Smooth muscle cell (in vitro differentiated cells): Measurements from ENCODE around the gene PHACTR3. TPM values are rescaled to one million over a fixed set of nuclear protein-coding genes. Genes with fewer than 3 reads are reported as not detected.

Experiments
- DNase-seq: peaks from one replicate; lab custom pipeline; 2025; ENCODE audit not compliant: unreplicated experiment; lab: John Stamatoyannopoulos, UW
- H2AFZ ChIP-seq: fragments of 200-600 bp; sonication (generic); 2 replicates; pipeline ENCODE4 v1.6.0; 2016; ENCODE audit warnings: antibody characterized with exemption, low read depth, mild to moderate bottlenecking
- H3F3A ChIP-seq: fragments of 200-600 bp; sonication (generic); 2 replicates; pipeline ENCODE4 v1.6.0; 2017; ENCODE audit warnings: antibody characterized with exemption, low read depth
- H3K27ac ChIP-seq: fragments of 200-600 bp; sonication (generic); 2 replicates; pipeline ENCODE4 v1.5.1; 2016; ENCODE audit warnings: low read depth, mild to moderate bottlenecking
- H3K27me3 ChIP-seq: fragments of 200-600 bp; sonication (generic); 2 replicates; pipeline ENCODE4 v1.6.1; 2016; ENCODE audit warnings: low read depth, mild to moderate bottlenecking
- H3K36me3 ChIP-seq: fragments of 200-600 bp; sonication (generic); 2 replicates; pipeline ENCODE4 v1.5.1; 2016; ENCODE audit warnings: low read depth
- H3K4me1 ChIP-seq: fragments of 200-600 bp; sonication (generic); 2 replicates; pipeline ENCODE4 v1.5.1; 2016; ENCODE audit warnings: low read depth
- H3K4me2 ChIP-seq: fragments of 200-600 bp; sonication (generic); 2 replicates; pipeline ENCODE4 v1.6.0; 2016; ENCODE audit warnings: mild to moderate bottlenecking
- H3K4me3 ChIP-seq: fragments of 200-600 bp; sonication (generic); 2 replicates; pipeline ENCODE4 v1.5.1; 2016; ENCODE audit warnings: mild to moderate bottlenecking
- H3K79me2 ChIP-seq: fragments of 200-600 bp; sonication (generic); 2 replicates; pipeline ENCODE4 v1.6.0; 2016; ENCODE audit warnings: low read depth, mild to moderate bottlenecking
- H3K9ac ChIP-seq: fragments of 200-600 bp; sonication (generic); 2 replicates; pipeline ENCODE4 v1.6.0; 2016; ENCODE audit warnings: low read depth
- H3K9me3 ChIP-seq: fragments of 200-600 bp; sonication (generic); replicated peaks from 2 replicates; pipeline ENCODE4 v1.5.1; 2016; ENCODE audit warnings: low read depth
- H4K20me1 ChIP-seq: fragments of 200-600 bp; sonication (generic); 2 replicates; pipeline ENCODE4 v1.6.0; 2016; ENCODE audit warnings: low read depth
- WGBS: methylation state at CpG from one replicate; pipeline ENCODE4 v1.1.7; 2016; ENCODE audit warnings: low lambda C conversion rate; 5-methylcytosine and 5-hydroxymethylcytosine counted together
- polyA plus RNA-seq: library from polyadenylated mRNA; unstranded; fragments of >200 nt; fragmentation: Nextera tagmentation; extraction: Ambion mirVana; gene quantifications from 2 replicates; pipeline ENCODE4 v1.2.1, GENCODE V29; 2016
- total RNA-seq: library from RNA; depleted of rRNA; stranded (reverse); fragments of >200 nt; gene quantifications from 2 replicates; pipeline ENCODE4 v1.2.3, GENCODE V29; 2014
- TF ChIP-seq, protein P1 (sequence below): fragments of 200-600 bp; sonication (generic); IDR thresholded peaks from 2 replicates; pipeline ENCODE4 v1.5.1; 2017; ENCODE audit warnings: borderline replicate concordance, mild to moderate bottlenecking, antibody characterized with exemption; ENCODE audit not compliant: insufficient read depth, poor library complexity, severe bottlenecking

The PHACTR3 gene
- total and polyA plus RNA-seq, 2 experiments from 2014 or later: 0.76 to 2.6 TPM

- H3K4me2 ChIP-seq: no peak overlapping the region
- H3K36me3 ChIP-seq: no peaks in the 10 kb centered on the region
- H3K4me3 ChIP-seq: no peak overlapping the region
- H4K20me1 ChIP-seq: no peaks in the 10 kb centered on the region
- TF ChIP-seq, protein P1, sequence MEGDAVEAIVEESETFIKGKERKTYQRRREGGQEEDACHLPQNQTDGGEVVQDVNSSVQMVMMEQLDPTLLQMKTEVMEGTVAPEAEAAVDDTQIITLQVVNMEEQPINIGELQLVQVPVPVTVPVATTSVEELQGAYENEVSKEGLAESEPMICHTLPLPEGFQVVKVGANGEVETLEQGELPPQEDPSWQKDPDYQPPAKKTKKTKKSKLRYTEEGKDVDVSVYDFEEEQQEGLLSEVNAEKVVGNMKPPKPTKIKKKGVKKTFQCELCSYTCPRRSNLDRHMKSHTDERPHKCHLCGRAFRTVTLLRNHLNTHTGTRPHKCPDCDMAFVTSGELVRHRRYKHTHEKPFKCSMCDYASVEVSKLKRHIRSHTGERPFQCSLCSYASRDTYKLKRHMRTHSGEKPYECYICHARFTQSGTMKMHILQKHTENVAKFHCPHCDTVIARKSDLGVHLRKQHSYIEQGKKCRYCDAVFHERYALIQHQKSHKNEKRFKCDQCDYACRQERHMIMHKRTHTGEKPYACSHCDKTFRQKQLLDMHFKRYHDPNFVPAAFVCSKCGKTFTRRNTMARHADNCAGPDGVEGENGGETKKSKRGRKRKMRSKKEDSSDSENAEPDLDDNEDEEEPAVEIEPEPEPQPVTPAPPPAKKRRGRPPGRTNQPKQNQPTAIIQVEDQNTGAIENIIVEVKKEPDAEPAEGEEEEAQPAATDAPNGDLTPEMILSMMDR: no peak
- H3K27me3 ChIP-seq: no peaks in the 10 kb centered on the region
- no peak for DNase-seq
- peaks cover 3% of the 10 kb centered on the region for H3K4me1 ChIP-seq
- H3K9ac ChIP-seq: no peak overlapping the region
- H3F3A ChIP-seq: no peaks in the 10 kb centered on the region
- no peaks in the 10 kb centered on the region for H3K79me2 ChIP-seq
- 86% methylated on average over 4 of the region's 4 CpGs for WGBS
- H2AFZ ChIP-seq: no peak overlapping the region
- no peak overlapping the region for H3K27ac ChIP-seq
- no peaks in the 10 kb centered on the region for H3K9me3 ChIP-seq
These were observed 257.1 kb downstream of the PHACTR3 start for GRCh38 chr20:59861401-59861800.

GRCh38 chr20:59863058-59863457, 258.7 kb downstream of the PHACTR3 start:
- no peaks in the 10 kb centered on the region for H3K9me3 ChIP-seq

GRCh38 chr20:59864726-59865125, 260.4 kb downstream of the PHACTR3 start:
- Histone ChIP-seq H3K9ac (no peak overlapping the region), H3K27me3 (peaks cover 10% of the 10 kb centered on the region), H3F3A (no peaks in the 10 kb centered on the region), H3K4me1 (peaks cover 3% of the 10 kb centered on the region), H3K27ac (no peak overlapping the region), H3K79me2 (no peaks in the 10 kb centered on the region), H3K36me3 (no peaks in the 10 kb centered on the region), H3K4me3 (no peak overlapping the region), H3K9me3 (no peaks in the 10 kb centered on the region), H3K4me2 (no peak overlapping the region), H4K20me1 (no peaks in the 10 kb centered on the region), H2AFZ (no peak overlapping the region)
- DNase-seq: no peak
- TF ChIP-seq, protein P1: no peak
- WGBS: 62% methylated on average over 1 of the region's 1 CpG

More at GRCh38 chr20:59863058-59863457, 258.7 kb downstream of the PHACTR3 start:
- H3K36me3 ChIP-seq: no peaks in the 10 kb centered on the region
- no peaks in the 10 kb centered on the region for H3K79me2 ChIP-seq
- peaks cover 3% of the 10 kb centered on the region for H3K4me1 ChIP-seq
- 87% methylated on average over 3 of the region's 3 CpGs for WGBS
- DNase-seq: no peak
- peaks cover 4% of the 10 kb centered on the region for H3K27me3 ChIP-seq
- no peak overlapping the region for H3K4me2 ChIP-seq
- H3K27ac ChIP-seq: no peak overlapping the region
- no peaks in the 10 kb centered on the region for H4K20me1 ChIP-seq
- TF ChIP-seq, protein P1: no peak
- no peaks in the 10 kb centered on the region for H3F3A ChIP-seq
- H2AFZ ChIP-seq: no peak overlapping the region
- no peak overlapping the region for H3K4me3 ChIP-seq
- no peak overlapping the region for H3K9ac ChIP-seq

GRCh38 chr20:59866338-59866737, 262.0 kb downstream of the PHACTR3 start:
- Histone ChIP-seq H3K4me1 (peaks cover 3% of the 10 kb centered on the region), H3K27ac (no peak overlapping the region), H3K9ac (no peak overlapping the region), H3K4me2 (no peak overlapping the region), H3F3A (no peaks in the 10 kb centered on the region), H2AFZ (no peak overlapping the region), H3K36me3 (no peaks in the 10 kb centered on the region), H4K20me1 (no peaks in the 10 kb centered on the region), H3K4me3 (no peak overlapping the region), H3K9me3 (no peaks in the 10 kb centered on the region), H3K79me2 (no peaks in the 10 kb centered on the region), H3K27me3 (peaks cover 10% of the 10 kb centered on the region)
- no peak for DNase-seq
- TF ChIP-seq, protein P1: no peak
- WGBS: 55% methylated on average over 3 of the region's 3 CpGs
